Measurements from ENCODE around the gene SMARCAL1. TPM values are rescaled to one million over a fixed set of nuclear protein-coding genes. Genes with fewer than 3 reads are reported as not detected.

The SMARCAL1 gene
- total RNA-seq, 1 donor from 2014 or later: 23.5 TPM

- no peak for DNase-seq (ENCODE audit: low read depth)
- no peak overlapping the region for H3K4me3 ChIP-seq (ENCODE audit: low read depth, low read length)
- TF ChIP-seq CTCF (conservative IDR thresholded peaks at IDR 0.05; ENCODE audit: low read depth, low read length): no peak
These were observed 90.9 kb downstream of the SMARCAL1 start for GRCh38 chr2:216503159-216503629.

- TF ChIP-seq CTCF (conservative IDR thresholded peaks at IDR 0.05; ENCODE audit: low read depth, low read length): no peak
- no peak overlapping the region for H3K4me3 ChIP-seq (ENCODE audit: low read depth, low read length)
- no peak for DNase-seq (ENCODE audit: low read depth)
These were observed 91.6 kb downstream of the SMARCAL1 start for GRCh38 chr2:216503697-216504375.

- no peak for TF ChIP-seq CTCF (conservative IDR thresholded peaks at IDR 0.05; ENCODE audit: low read depth, low read length)
- no peak for DNase-seq (ENCODE audit: low read depth)
- H3K4me3 ChIP-seq (ENCODE audit: low read depth, low read length): no peak overlapping the region
These were observed 92.1 kb downstream of the SMARCAL1 start for GRCh38 chr2:216504376-216504762.

- TF ChIP-seq CTCF (conservative IDR thresholded peaks at IDR 0.05; ENCODE audit: low read depth, low read length): no peak
- no peak overlapping the region for H3K4me3 ChIP-seq (ENCODE audit: low read depth, low read length)
- DNase-seq (ENCODE audit: low read depth): no peak
These were observed 93.1 kb downstream of the SMARCAL1 start for GRCh38 chr2:216505133-216506106.

- DNase-seq (ENCODE audit: low read depth): no peak
- H3K4me3 ChIP-seq (ENCODE audit: low read depth, low read length): no peak overlapping the region
- no peak for TF ChIP-seq CTCF (conservative IDR thresholded peaks at IDR 0.05; ENCODE audit: low read depth, low read length)
These were observed 95.2 kb downstream of the SMARCAL1 start for GRCh38 chr2:216507220-216508160.

- TF ChIP-seq CTCF (conservative IDR thresholded peaks at IDR 0.05; ENCODE audit: low read depth, low read length): no peak
- DNase-seq (ENCODE audit: low read depth): no peak
- H3K4me3 ChIP-seq (ENCODE audit: low read depth, low read length): no peak overlapping the region
These were observed 95.9 kb downstream of the SMARCAL1 start for GRCh38 chr2:216508229-216508628.
